Natural killer cell (primary cell): ENCODE data around the gene OLFM4. TPM values are rescaled to one million over a fixed set of nuclear protein-coding genes. Genes with fewer than 3 reads are reported as not detected.

ENCODE experiments used
- ATAC-seq, 3 donors: fragments of 150-1000 bp in 2 of 3; fragments of 200-7000 bp in 1 of 3; cut with Tn5 transposase; 1 replicate in 1 of 3; 2 replicates in 2 of 3; pipeline ENCODE4 v1.10.0; 2021; ENCODE audit warnings: mild to moderate bottlenecking in 2 of 3, moderate library complexity in 2 of 3
- DNase-seq, 2 donors: peaks; one replicate each; pipeline versions ENCODE4 v3.0.0 to v3.0.0-alpha.2; 2013 to 2021; ENCODE audit warnings: mixed read lengths in 1 of 2
- H3K27ac ChIP-seq: one replicate; pipeline ENCODE4 v1.5.1; 2013; ENCODE audit warnings: mild to moderate bottlenecking, low read length
- H3K27me3 ChIP-seq: one replicate; pipeline ENCODE4 v1.6.1; 2013; ENCODE audit warnings: low read length; ENCODE audit not compliant: control insufficient read depth, insufficient read depth
- H3K36me3 ChIP-seq: one replicate; pipeline ENCODE4 v1.6.1; 2013; ENCODE audit warnings: low read length; ENCODE audit not compliant: control insufficient read depth, insufficient read depth
- H3K4me1 ChIP-seq: one replicate; pipeline ENCODE4 v1.6.1; 2013; ENCODE audit warnings: low read length; ENCODE audit not compliant: control insufficient read depth, insufficient read depth
- H3K4me3 ChIP-seq: one replicate; pipeline ENCODE4 v1.5.1; 2013; ENCODE audit warnings: low read length
- H3K9me3 ChIP-seq: one replicate; pipeline ENCODE4 v1.6.1; 2013; ENCODE audit warnings: low read length; ENCODE audit not compliant: control insufficient read depth, insufficient read depth
- H3K27ac Mint-ChIP-seq, 2 donors: one replicate each; pipeline ENCODE4 v1.8.0; 2022; ENCODE audit warnings: mild to moderate bottlenecking in 2 of 2, mixed read lengths in 2 of 2, moderate library complexity in 1 of 2
- H3K27me3 Mint-ChIP-seq, 2 donors: one replicate each; pipeline ENCODE4 v1.8.0; 2022; ENCODE audit warnings: low read depth in 2 of 2, mixed read lengths in 2 of 2
- H3K36me3 Mint-ChIP-seq: one replicate; pipeline ENCODE4 v1.8.0; 2022; ENCODE audit warnings: mixed read lengths
- H3K4me1 Mint-ChIP-seq, 2 donors: one replicate each; pipeline ENCODE4 v1.8.0; 2022; ENCODE audit warnings: mixed read lengths in 2 of 2
- H3K4me3 Mint-ChIP-seq: one replicate; pipeline ENCODE4 v1.8.0; 2022; ENCODE audit warnings: mild to moderate bottlenecking, moderate library complexity, mixed read lengths
- H3K9me3 Mint-ChIP-seq, 2 donors: one replicate each; pipeline ENCODE4 v1.8.0; 2022; ENCODE audit warnings: mixed read lengths in 2 of 2
- WGBS: methylation state at CpG from one replicate; pipeline ENCODE4 v1.1.7; 2013; ENCODE audit warnings: missing lambda C conversion rate; ENCODE audit not compliant: insufficient coverage; 5-methylcytosine and 5-hydroxymethylcytosine counted together
- intact Hi-C: fragments of 100-400 bp; cut with micrococcal nuclease; formaldehyde crosslinking; loops from one replicate; pipeline ENCODE4 v1.14.2; 2022
- total RNA-seq, 4 donors: library from RNA; stranded (reverse); fragments of 120-200 nt in 1 of 4; gene quantifications; one replicate each; pipeline versions ENCODE4 v1.2.3 to v1.2.4, GENCODE V29; 2013 to 2022
- TF ChIP-seq, protein P1 (sequence below): fragments of 200-600 bp; IDR thresholded peaks from one replicate; pipeline ENCODE4 v1.8.0; 2022; ENCODE audit warnings: antibody characterized with exemption

OLFM4 gene
- total RNA-seq, 3 donors from 2014 or later (not counting 1 experiment from before 2014, with no cell fraction given) = not detected

DNA sequence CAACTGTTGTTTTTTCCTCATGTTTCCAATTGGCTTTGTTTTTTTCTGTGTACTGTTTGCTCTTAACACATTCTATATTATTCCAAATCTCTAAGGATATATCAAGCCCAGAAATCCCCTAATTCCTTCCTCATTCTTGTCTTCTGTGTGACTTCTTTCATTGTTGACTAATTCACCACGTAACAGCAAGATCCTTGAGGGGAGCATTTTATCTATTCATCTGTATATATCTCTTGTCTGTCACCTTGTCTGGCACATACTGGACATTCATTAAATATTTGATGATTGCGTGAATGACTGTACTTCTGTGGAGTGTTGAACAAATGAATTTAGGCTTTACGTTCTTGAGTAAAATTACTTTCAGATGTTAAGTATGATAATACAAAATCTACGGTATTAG lies 44.8 kb upstream of the OLFM4 start:
- no peaks in the 10 kb centered on the region for H3K27me3 ChIP-seq
- ATAC-seq = no peak
- H3K4me1 ChIP-seq = no peaks in the 10 kb centered on the region
- Mint-ChIP-seq H3K27ac (no peak overlapping the region), H3K9me3 (no peaks in the 10 kb centered on the region), H3K27me3 (peaks cover 11 to 27% of the 10 kb centered on the region in 2 donors), H3K36me3 (no peaks in the 10 kb centered on the region), H3K4me1 (no peaks in the 10 kb centered on the region), H3K4me3 (no peak overlapping the region)
- DNase-seq = no peak
- TF ChIP-seq, protein P1, sequence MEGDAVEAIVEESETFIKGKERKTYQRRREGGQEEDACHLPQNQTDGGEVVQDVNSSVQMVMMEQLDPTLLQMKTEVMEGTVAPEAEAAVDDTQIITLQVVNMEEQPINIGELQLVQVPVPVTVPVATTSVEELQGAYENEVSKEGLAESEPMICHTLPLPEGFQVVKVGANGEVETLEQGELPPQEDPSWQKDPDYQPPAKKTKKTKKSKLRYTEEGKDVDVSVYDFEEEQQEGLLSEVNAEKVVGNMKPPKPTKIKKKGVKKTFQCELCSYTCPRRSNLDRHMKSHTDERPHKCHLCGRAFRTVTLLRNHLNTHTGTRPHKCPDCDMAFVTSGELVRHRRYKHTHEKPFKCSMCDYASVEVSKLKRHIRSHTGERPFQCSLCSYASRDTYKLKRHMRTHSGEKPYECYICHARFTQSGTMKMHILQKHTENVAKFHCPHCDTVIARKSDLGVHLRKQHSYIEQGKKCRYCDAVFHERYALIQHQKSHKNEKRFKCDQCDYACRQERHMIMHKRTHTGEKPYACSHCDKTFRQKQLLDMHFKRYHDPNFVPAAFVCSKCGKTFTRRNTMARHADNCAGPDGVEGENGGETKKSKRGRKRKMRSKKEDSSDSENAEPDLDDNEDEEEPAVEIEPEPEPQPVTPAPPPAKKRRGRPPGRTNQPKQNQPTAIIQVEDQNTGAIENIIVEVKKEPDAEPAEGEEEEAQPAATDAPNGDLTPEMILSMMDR = no peak
- WGBS = 83% methylated on average over 1 of the region's 4 CpGs
- no peaks in the 10 kb centered on the region for H3K9me3 ChIP-seq
- intact Hi-C loops = no loop called here
- H3K36me3 ChIP-seq = no peaks in the 10 kb centered on the region
- H3K27ac ChIP-seq = no peak overlapping the region
- no peak overlapping the region for H3K4me3 ChIP-seq

DNA sequence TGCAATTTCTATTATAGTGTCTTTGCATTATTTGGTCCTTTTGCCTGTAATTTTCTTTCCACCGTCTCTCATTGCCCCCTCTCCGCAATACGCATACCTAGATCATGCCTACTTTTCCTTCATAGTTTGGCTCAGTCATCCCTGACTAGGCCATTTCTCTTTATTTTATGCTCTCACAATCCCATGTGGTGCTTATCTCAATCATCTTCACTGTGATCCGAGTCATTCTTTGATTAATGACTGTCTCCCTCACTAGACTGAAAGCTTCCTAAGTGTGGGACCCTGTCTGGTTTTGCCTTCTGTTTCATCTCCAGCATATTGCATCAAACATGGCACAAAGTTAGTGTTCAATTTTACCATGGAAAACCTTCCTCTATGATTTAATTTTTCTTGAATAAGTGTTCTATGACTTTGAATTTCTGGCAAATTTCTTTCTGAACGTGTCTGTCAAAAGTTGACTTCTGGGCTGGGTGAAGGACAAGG lies 43.7 kb upstream of the OLFM4 start:
- H3K27me3 Mint-ChIP-seq = peaks cover 11 to 37% of the 10 kb centered on the region in 2 donors
- Histone ChIP-seq H3K4me1 (no peaks in the 10 kb centered on the region), H3K27me3 (no peaks in the 10 kb centered on the region), H3K27ac (no peak overlapping the region), H3K9me3 (no peaks in the 10 kb centered on the region), H3K4me3 (no peak overlapping the region), H3K36me3 (no peaks in the 10 kb centered on the region)
- H3K27ac Mint-ChIP-seq = no peak overlapping the region
- H3K36me3 Mint-ChIP-seq = no peaks in the 10 kb centered on the region
- intact Hi-C loops = no loop called here
- 94% methylated on average over 5 of the region's 5 CpGs for WGBS
- ATAC-seq (no peak), DNase-seq (no peak)
- H3K4me3 Mint-ChIP-seq = no peak overlapping the region
- H3K9me3 Mint-ChIP-seq = no peaks in the 10 kb centered on the region
- TF ChIP-seq, protein P1 = no peak
- H3K4me1 Mint-ChIP-seq = no peaks in the 10 kb centered on the region

DNA sequence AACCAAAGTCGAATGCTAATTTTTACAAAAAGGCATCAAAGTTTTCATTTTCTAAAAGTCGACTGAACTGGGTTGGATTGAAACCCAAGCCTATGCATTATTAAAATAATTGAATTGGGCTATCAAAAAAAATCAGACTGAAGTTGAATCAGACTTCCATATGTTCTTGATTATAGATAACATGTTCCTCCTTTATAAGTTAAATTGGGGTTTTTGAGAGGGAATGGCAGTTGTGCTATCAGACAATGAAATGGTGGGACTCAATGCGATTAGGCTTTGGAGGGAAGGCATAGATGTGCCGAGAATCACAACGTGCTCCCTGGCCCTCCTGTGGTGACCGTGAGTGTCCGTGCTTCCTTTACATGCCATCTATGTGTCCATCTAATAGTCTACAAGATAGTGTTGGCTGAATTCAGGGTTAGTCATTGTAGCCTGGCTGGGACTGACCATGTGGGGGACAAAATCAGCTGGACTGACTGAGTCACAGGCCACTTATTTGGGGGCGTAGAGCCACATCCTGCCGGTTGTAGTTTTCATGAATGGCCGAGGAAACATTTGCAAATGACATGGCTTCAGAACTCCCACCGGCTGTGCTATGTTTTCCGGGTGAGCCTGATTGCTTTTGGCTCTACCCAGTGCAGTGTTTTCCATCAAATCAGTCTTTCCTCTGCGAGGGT lies 37.1 kb upstream of the OLFM4 start:
- no peak overlapping the region for H3K4me3 Mint-ChIP-seq
- H3K27ac Mint-ChIP-seq = no peak overlapping the region

More for the DNA sequence above, 37.1 kb upstream of the OLFM4 start:
- Histone ChIP-seq H3K9me3 (no peaks in the 10 kb centered on the region), H3K4me1 (peaks cover 12% of the 10 kb centered on the region), H3K4me3 (no peak overlapping the region), H3K27ac (no peak overlapping the region), H3K36me3 (no peaks in the 10 kb centered on the region), H3K27me3 (no peaks in the 10 kb centered on the region)
- Mint-ChIP-seq H3K36me3 (no peaks in the 10 kb centered on the region), H3K4me1 (peaks cover 30 to 35% of the 10 kb centered on the region in 2 donors), H3K9me3 (no peaks in the 10 kb centered on the region), H3K27me3 (peaks cover 2 to 13% of the 10 kb centered on the region in 2 donors)
- DNase-seq (no peak), ATAC-seq (no peak)
- intact Hi-C loops = no loop called here
- WGBS = 93% methylated on average over 13 of the region's 13 CpGs
- TF ChIP-seq, protein P1 = no peak
